Measurements from ENCODE around the gene CXCR3. TPM values are rescaled to one million over a fixed set of nuclear protein-coding genes. Genes with fewer than 3 reads are reported as not detected.
"Not testable (repeated sequence)": the region's sequence is repeated elsewhere in the genome, so short reads cannot be mapped to it uniquely, and the experiment has no call there.

CXCR3 gene
- total RNA-seq, 1 donor from 2014 or later: not detected

- peaks cover 10% of the 10 kb centered on the region for H3K9me3 Mint-ChIP-seq
- H3K4me3 Mint-ChIP-seq: no peak overlapping the region
- H3K36me3 Mint-ChIP-seq: peaks cover 7% of the 10 kb centered on the region
- no peaks in the 10 kb centered on the region for H3K4me1 Mint-ChIP-seq
- H3K27ac Mint-ChIP-seq: no peak overlapping the region
- DNase-seq (ENCODE audit: low spot score in 2 of 2, unreplicated experiment in 2 of 2): no peak
- TF ChIP-seq, protein P1, sequence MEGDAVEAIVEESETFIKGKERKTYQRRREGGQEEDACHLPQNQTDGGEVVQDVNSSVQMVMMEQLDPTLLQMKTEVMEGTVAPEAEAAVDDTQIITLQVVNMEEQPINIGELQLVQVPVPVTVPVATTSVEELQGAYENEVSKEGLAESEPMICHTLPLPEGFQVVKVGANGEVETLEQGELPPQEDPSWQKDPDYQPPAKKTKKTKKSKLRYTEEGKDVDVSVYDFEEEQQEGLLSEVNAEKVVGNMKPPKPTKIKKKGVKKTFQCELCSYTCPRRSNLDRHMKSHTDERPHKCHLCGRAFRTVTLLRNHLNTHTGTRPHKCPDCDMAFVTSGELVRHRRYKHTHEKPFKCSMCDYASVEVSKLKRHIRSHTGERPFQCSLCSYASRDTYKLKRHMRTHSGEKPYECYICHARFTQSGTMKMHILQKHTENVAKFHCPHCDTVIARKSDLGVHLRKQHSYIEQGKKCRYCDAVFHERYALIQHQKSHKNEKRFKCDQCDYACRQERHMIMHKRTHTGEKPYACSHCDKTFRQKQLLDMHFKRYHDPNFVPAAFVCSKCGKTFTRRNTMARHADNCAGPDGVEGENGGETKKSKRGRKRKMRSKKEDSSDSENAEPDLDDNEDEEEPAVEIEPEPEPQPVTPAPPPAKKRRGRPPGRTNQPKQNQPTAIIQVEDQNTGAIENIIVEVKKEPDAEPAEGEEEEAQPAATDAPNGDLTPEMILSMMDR (IDR thresholded peaks at IDR 0.05; ENCODE audit: unreplicated experiment): no peak
- H3K27me3 Mint-ChIP-seq (ENCODE audit: low read depth): no peaks in the 10 kb centered on the region
These were observed 38.3 kb downstream of the CXCR3 start for GRCh38 chrX:71579990-71580380.

DNA sequence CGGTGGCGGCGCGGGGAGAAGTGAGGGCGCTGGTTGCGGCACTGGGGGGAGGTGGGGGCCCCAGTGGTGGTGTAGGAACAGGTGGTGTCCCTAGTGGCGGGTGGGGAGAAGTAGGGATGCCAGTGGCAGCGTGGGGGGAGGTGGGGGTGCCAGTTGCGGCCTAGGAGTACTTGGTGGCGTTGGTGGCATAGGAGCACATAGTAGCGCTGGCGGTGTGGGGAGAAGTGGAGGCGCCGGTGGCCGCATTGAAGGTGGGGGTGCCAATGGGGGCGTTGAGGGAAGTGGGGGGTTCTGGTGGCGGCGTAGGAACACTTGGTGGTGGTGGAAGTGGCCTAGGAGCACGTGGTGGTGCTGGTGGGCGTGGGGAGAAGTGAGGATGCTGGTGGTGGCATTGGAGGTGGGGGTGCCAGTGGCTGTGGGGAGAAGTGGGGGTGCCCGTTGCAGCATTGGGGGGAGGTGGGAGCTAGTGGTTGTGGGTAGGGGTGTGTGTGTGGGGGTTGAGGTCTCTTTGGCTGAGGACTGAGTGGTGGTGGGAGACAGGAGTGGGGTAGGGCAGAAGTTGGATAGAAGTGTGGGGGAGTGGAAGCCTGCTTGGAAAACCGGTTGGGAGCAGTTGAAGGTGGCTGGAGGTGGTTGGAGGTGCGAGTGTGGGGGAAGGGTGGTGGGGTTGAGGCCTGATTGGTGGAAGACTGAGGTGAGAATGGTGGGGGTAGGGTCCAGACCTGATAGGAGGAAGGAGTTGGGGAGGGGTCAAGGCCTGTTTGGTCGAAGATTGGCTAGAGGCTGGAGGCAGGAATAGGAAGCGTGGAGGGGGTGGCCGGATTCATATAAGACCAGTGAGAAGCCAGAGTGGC, 38.9 kb downstream of the CXCR3 start:
- no peak for DNase-seq (ENCODE audit: low spot score in 2 of 2, unreplicated experiment in 2 of 2)

GRCh38 chrX:71578253-71579135, 39.8 kb downstream of the CXCR3 start, which contains the start of gene GCNA:
Gene GCNA, plus strand, starts transcription at chrX:71578437. Its CDS starts 2,385 bp downstream, at chrX:71580822.
- TF ChIP-seq, protein P1 (IDR thresholded peaks at IDR 0.05; ENCODE audit: unreplicated experiment): no peak
- Mint-ChIP-seq H3K9me3 (peaks cover 11% of the 10 kb centered on the region), H3K27me3 (ENCODE audit: low read depth) (no peaks in the 10 kb centered on the region), H3K4me3 (no peak within 1 kb of the TSS), H3K27ac (no peak within 1 kb of the TSS), H3K36me3 (peaks cover 10% of the 10 kb centered on the region), H3K4me1 (no peaks in the 10 kb centered on the region)
- no peak for DNase-seq (ENCODE audit: low spot score in 2 of 2, unreplicated experiment in 2 of 2)

More for the DNA sequence above, 38.9 kb downstream of the CXCR3 start:
- H3K27me3 Mint-ChIP-seq (ENCODE audit: low read depth): no peaks in the 10 kb centered on the region
- H3K27ac Mint-ChIP-seq: no peak overlapping the region
- TF ChIP-seq, protein P1 (IDR thresholded peaks at IDR 0.05; ENCODE audit: unreplicated experiment): no peak
- H3K4me1 Mint-ChIP-seq: no peaks in the 10 kb centered on the region
- H3K4me3 Mint-ChIP-seq: no peak overlapping the region
- H3K36me3 Mint-ChIP-seq: peaks cover 7% of the 10 kb centered on the region
- peaks cover 10% of the 10 kb centered on the region for H3K9me3 Mint-ChIP-seq

DNA sequence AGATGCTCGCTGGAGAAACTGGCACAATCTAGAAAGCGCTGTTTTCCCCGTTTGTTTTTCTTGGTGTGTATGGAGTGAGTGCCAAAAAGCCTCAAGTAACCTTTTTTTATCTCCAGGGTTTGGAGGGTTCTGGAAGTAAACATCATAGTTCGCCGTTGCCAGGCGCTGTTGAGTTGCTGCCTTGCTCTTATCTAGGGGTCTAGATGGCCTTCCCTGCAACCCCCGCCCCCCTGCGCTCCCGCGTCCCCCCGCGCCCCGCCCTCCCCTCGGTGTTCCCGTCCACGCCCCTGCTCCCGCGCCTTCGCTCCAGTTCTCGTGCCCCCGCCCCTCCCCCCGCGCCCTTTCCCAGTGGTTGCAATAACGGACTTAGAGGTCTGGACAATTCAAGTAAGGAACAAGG, 40.6 kb downstream of the CXCR3 start:
- no peaks in the 10 kb centered on the region for H3K27me3 Mint-ChIP-seq (ENCODE audit: low read depth)
- no peaks in the 10 kb centered on the region for H3K4me1 Mint-ChIP-seq
- no peak overlapping the region for H3K4me3 Mint-ChIP-seq
- TF ChIP-seq, protein P1 (IDR thresholded peaks at IDR 0.05; ENCODE audit: unreplicated experiment): no peak
- peaks cover 13% of the 10 kb centered on the region for H3K36me3 Mint-ChIP-seq
- H3K27ac Mint-ChIP-seq: no peak overlapping the region
- peaks cover 14% of the 10 kb centered on the region for H3K9me3 Mint-ChIP-seq
- DNase-seq (ENCODE audit: low spot score in 2 of 2, unreplicated experiment in 2 of 2): no peak

GRCh38 chrX:71573590-71573989, 44.7 kb downstream of the CXCR3 start:
- no peak overlapping the region for H3K4me3 Mint-ChIP-seq
- no peaks in the 10 kb centered on the region for H3K4me1 Mint-ChIP-seq
- DNase-seq (ENCODE audit: low spot score in 2 of 2, unreplicated experiment in 2 of 2): no peak
- H3K36me3 Mint-ChIP-seq: peaks cover 22% of the 10 kb centered on the region
- no peaks in the 10 kb centered on the region for H3K27me3 Mint-ChIP-seq (ENCODE audit: low read depth)
- no peak overlapping the region for H3K27ac Mint-ChIP-seq
- TF ChIP-seq, protein P1 (IDR thresholded peaks at IDR 0.05; ENCODE audit: unreplicated experiment): no peak
- H3K9me3 Mint-ChIP-seq: peaks cover 12% of the 10 kb centered on the region

DNA sequence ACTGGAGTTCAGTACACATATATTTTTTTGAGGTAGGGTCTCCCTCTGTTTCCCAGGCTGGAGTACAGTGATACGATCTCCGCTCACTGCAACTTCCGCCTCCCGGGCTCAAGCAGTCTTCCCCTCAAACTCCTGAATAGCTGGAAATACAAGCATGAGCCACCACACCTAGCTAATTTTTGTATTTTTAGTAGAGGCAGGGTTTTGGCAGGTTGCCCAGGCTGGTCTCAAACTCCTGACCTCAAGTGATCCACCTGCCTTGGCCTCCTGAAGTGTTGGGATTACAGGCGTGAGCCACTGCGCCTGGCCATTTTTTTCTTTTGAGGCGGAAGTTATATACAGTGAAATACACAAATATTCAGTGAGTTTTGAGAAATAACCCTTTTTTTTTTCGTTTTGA, 46.9 kb downstream of the CXCR3 start:
- not testable (repeated sequence) for H3K27ac Mint-ChIP-seq; H3K4me3 Mint-ChIP-seq; H3K27me3 Mint-ChIP-seq (ENCODE audit: low read depth); DNase-seq (ENCODE audit: low spot score in 2 of 2, unreplicated experiment in 2 of 2); H3K4me1 Mint-ChIP-seq
- Mint-ChIP-seq H3K36me3 (peaks cover 27% of the 10 kb centered on the region), H3K9me3 (peaks cover 11% of the 10 kb centered on the region)

Measured in mesothelial cell of epicardium (in vitro differentiated cells).